GM18519 (cell line): ENCODE data around the gene CNGA4.

Source experiments
- ATAC-seq: cut with Tn5 transposase; IDR thresholded peaks from one replicate; pipeline ENCODE4 v1.9.1; 2021; ENCODE audit warnings: mild to moderate bottlenecking, moderate library complexity; ENCODE audit not compliant: unreplicated experiment, low FRiP score

The CNGA4 gene, protein sequence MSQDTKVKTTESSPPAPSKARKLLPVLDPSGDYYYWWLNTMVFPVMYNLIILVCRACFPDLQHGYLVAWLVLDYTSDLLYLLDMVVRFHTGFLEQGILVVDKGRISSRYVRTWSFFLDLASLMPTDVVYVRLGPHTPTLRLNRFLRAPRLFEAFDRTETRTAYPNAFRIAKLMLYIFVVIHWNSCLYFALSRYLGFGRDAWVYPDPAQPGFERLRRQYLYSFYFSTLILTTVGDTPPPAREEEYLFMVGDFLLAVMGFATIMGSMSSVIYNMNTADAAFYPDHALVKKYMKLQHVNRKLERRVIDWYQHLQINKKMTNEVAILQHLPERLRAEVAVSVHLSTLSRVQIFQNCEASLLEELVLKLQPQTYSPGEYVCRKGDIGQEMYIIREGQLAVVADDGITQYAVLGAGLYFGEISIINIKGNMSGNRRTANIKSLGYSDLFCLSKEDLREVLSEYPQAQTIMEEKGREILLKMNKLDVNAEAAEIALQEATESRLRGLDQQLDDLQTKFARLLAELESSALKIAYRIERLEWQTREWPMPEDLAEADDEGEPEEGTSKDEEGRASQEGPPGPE

DNA sequence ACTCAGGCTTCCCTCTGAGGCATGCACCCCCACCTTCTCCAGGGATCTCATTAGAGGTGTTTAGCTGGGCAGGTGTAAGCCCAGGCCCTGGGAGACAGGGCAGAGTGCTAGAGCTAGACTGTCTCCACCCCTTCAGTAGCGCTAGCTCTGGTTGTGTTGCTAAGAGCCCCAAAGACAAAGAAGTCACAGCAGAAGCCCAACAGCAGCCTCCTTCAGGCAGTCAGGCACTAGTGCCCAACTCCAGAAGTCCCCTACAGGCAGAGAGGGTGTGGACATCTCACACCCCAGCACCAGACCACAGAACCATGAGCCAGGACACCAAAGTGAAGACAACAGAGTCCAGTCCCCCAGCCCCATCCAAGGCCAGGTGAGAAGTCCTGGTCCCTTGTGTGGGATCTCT, at the start of gene CNGA4:
CNGA4 (plus strand) TSS at position 188 of the 400 bp plus-strand sequence; CDS start at position 306, 118 bp downstream.
- no peak for ATAC-seq

- no peak for ATAC-seq
Observed at GRCh38 chr11:6191742-6192141, 47.1 kb upstream of the CNGA4 start.

- ATAC-seq = no peak
Observed at GRCh38 chr11:6194065-6194581, 44.8 kb upstream of the CNGA4 start.

- ATAC-seq = no peak
Observed at GRCh38 chr11:6196396-6196795, 42.5 kb upstream of the CNGA4 start.

- no peak for ATAC-seq
Observed at GRCh38 chr11:6197466-6198200, 41.3 kb upstream of the CNGA4 start.

- no peak for ATAC-seq
Observed at GRCh38 chr11:6199174-6199810, 39.6 kb upstream of the CNGA4 start, which contains the start of gene OR52W1. OR52W1 (plus strand) TSS chr11:6199224; CDS start chr11:6199224, 0 bp downstream.

DNA sequence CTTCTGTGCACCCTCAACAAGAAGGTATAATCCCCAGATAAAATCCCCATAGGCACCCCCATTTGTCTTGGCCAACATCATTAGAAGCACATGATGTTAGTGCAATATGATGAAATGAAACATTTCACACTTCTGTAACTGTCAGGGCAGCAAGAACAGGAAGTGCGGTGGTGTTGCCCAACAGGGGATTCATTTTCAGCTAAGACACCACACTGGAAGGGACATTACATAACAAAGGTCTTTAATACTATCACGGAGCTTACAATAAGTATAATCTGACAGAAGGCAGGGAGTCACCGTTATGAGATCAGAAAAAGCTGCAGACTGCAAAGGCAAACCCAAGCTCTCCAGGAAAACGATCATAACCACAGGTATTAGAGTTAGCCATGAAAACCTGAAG, 37.9 kb upstream of the CNGA4 start:
- ATAC-seq = no peak

- no peak for ATAC-seq
Observed at GRCh38 chr11:6201481-6201880, 37.4 kb upstream of the CNGA4 start.

- no peak for ATAC-seq
Observed at GRCh38 chr11:6202041-6202440, 36.8 kb upstream of the CNGA4 start.

DNA sequence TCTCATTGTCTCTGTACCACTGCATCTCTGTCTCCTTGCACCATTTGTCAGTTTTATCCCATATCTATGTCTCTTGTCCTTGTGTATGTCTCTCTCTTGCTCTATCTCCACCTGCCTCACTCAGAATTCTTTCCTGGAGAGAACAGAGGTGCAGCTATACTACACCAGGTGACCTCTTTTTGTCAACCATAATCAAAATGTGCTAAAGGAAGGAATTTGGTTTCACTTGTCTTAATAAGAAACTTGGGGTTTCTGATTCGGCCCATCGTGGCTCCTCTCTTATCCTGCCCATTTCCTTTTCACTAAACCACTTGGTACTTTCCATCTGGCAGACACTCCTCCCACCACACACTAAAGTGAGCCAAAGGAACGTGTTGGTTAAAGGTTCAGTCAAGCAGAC, 35.6 kb upstream of the CNGA4 start:
- peak; percentile 39 for ATAC-seq

DNA sequence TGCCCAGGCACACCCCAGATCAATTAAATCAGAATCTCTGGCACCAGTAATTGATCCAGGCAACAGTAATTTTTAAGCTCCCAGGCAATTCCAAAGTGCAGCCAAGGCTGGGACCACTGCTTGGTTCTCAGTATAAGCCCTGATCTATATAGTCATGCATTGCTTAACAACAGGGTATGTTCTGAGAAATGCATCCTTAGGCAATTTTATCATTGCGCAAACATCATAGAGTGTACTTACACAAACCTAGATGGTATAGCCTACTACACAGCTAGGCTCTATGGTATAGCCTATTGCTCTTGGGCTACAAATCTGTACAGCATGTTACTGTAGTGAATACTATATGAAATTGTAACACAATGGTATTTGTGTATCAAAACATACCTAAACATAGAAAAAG, 34.2 kb upstream of the CNGA4 start:
- no peak for ATAC-seq

GRCh38 chr11:6205366-6205765, 33.5 kb upstream of the CNGA4 start, which contains the start of gene C11orf42:
C11orf42 (plus strand) TSS chr11:6205557; CDS start chr11:6205616, 59 bp downstream.
- no peak for ATAC-seq

GRCh38 chr11:6206456-6207180, 32.3 kb upstream of the CNGA4 start:
- ATAC-seq = no peak

DNA sequence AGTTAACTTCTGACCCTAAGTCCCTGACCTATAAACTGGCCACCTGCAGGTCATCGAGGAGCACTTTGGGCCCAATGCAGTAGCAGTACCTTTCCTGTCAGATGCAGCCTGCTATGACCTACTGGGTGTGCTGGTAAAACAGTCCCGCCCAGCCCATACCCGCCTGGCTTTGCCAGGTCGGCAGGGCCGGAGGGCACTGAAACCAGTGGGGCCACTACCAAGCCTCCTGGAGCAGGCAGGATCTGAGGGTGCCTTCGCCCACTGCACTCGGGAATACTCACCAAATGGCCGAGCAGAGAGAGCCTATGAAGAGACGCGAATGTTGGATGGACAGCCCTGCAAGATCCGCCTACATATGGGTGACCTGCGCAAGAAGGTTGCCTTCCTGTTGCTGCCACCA, 29.1 kb upstream of the CNGA4 start:
- no peak for ATAC-seq

GRCh38 chr11:6210274-6210955, 28.5 kb upstream of the CNGA4 start:
- ATAC-seq = no peak

DNA sequence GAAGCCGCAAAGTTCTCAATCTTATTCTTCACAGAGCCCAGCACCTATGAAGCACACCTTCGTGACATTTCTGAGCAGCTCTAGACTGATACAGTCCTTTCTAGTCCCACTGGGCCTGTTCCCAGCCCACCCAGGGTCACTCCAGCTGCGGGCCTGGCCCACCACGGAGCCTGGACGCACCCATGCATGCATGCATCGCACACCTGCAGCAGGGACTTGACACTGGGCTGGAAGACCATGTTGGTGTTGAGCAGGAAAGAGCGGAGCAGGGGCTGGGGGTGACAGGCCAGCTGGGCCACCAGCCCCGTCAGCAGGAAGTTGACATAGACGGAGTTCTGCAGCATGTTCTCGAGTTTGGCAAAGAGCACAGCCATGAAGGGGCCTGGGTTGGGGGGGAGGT, 24.4 kb upstream of the CNGA4 start:
- ATAC-seq = no peak

- no peak for ATAC-seq
Observed at GRCh38 chr11:6216501-6216900, 22.4 kb upstream of the CNGA4 start.

GRCh38 chr11:6217722-6218121, 21.2 kb upstream of the CNGA4 start:
- ATAC-seq = no peak

DNA sequence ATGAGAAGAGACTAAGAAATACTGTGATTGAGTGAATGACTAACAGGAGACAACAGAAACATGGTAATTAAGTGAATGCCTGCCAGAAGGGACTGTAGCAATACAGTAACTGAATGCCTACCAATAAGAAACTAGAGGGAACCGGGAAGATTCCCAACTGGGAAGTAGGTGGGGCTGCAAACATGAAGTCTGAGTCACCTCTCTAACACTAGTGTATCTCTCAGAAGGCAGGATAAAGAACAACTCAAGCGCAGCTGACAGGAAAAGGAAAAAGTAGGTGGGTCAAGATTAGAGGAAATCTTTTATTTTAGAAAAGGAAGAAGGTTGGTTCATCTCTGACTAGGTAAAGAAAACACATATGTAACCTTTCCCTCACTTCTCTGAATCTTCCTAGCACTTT, 19.5 kb upstream of the CNGA4 start:
- no peak for ATAC-seq
